ENCODE results near the gene ABHD18.
A peak's percentile ranks its signal among the peaks of the same experiment; 100 is the strongest.
"Not testable (repeated sequence)": the region's sequence is repeated elsewhere in the genome, so short reads cannot be mapped to it uniquely, and the experiment has no call there.

The ABHD18 gene

DNA sequence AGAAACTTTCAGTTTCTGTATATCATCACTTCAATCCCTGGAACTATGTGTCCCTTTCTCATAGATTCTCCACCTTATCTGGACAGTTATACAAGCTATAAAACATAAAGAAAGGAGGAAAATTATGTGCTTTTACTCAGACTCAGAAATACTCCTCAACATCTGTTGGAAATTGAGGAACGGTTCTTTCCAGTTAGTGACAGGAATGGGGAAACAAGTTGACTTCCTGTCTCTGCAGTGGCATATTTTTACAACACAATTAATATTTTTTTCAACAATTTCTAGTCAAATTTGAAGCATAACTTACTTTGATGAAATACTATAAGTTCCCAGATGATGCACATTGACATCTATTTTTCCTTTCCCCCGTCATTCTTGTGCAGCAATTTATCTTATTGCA lies 27.9 kb downstream of the ABHD18 start:
- no peak for DNase-seq (ENCODE audit: low read depth in 2 of 2)

DNA sequence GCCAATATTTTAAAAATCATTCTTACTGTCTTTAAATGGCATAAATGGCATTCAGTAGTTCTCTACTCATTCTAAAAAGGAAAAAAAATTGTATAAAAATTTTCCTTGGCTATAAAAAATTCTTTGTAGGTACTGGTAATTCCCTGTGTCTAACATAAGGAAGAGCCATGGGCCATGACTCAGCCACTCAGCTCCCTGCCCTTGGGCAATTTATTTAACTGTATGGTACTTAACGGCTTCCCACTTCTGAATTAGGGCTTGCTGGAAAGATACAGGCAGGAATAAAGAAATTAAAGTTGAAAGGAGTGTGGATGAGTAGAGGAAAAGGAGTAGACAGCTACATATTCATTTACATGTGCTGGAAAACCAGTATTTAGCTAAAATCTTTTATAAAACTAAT lies 30.6 kb downstream of the ABHD18 start:
- no peak for DNase-seq (ENCODE audit: low read depth in 2 of 2)

DNA sequence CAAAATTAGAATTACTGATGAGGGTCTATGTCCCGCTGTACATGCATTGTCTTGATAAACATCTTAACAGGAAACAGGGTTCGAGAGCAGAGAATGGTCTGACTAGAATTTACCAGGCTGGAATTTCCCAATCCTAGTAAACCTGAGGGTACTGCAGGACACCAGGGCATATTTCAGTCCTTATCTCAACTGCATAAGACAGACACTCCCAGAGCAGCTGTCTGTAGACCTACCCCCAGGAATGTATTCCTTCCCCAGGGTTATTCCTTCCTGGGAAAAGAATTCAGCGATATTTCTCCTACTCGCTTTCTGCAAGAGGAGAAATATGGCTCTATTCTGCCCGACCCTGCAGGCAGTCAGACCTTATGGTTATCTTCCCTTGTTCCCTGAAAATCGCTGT lies 31.3 kb downstream of the ABHD18 start:
- DNase-seq (ENCODE audit: low read depth in 2 of 2): not testable (repeated sequence)

DNA sequence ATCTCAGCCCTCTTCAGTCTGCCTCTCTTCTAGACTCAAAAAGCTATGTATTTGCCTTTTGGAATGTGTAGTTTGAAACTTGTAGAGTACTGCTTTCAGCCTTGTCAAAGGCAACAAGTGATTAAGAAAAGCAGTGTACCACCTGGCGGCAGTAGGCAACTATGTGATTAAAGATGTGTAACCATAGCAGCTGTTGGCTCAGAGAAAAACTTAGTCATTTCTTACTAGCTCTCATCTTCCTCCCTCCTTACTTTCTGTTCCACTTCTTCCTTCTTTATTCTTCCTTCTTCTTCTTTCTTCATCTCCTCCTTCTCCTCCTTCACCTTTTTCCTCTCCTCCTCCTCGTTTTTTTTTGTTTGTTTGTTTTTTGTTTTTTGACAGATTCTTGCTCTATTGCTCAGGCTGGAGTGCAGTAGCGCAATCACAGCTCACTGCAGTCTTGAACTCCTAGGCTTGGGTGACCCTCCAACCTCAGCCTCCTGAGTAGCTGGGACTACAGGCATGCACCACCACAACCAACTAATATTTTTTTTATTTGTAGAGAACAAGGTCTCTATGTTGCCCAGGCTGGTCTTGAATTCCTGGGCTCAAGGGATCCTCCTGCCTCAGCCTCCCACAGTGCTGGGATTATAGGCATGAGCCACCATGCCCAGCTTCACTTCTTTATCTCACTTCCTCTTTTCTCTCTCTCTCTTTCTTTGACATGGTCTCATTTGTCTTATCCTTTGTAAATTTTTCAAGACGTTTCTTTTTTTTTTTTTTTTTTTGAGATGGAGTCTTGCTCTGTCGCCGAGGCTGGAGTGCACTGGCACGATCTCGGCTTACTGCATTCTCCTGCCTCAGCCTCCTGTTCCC lies 32.6 kb downstream of the ABHD18 start:
- no peak for DNase-seq (ENCODE audit: low read depth in 2 of 2)

DNA sequence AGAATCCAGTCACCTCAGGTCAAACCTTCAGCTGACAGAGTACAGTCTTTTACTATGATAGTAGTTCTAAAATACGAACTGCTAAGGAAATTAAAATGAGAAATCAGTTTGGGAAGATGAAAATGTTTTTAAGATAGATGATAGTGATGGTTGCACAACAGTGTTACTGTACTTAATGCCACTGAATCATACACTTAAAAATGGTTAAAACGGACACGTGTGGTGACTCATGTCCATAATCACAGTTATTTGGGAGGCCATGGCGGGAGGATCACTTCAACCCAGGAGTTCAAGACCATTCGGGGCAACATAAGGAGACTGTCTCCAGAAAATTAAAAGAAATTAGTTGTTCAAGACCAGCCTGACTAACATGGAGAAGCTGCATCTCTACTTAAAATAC lies 41.4 kb downstream of the ABHD18 start:
- no peak for DNase-seq (ENCODE audit: low read depth in 2 of 2)

DNA sequence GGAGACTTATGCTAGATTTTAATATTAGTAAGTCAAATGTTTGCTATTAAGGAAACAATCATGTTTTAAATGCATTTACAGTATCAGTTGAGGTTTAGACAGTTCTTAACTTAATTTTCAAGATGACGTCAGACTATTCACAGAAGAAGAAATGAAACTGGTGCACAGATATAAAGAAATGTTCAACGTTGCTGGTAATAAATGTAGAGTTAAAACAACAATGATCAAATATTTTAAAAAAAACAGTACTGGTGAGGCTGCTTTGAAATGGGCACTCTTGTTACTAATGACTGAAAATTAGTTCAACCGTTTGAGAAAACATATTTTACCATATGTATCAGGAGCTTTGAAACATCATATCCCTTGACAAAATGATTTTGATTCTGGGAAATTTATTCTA lies 44.2 kb downstream of the ABHD18 start:
- DNase-seq (ENCODE audit: low read depth in 2 of 2): no peak

DNA sequence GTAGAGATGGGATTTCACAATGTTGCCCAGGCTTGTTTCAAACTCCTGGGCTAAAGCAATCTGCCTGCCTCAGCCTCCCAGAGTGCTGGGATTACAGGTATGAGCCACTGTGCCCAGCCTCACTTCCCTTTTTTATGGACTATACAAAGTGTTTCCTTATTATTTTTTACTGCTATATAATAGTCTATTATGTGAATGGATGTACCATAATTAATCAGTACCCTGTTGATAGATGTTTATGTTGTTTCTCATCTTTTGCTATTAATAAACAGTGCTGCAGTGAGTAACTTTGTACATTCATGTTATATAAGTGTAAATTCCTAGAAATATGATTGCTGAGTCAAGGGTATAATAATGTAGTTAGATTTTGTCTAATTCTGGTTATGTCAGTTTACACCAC lies 60.1 kb downstream of the ABHD18 start:
- no peak for DNase-seq (ENCODE audit: low read depth in 2 of 2)

DNA sequence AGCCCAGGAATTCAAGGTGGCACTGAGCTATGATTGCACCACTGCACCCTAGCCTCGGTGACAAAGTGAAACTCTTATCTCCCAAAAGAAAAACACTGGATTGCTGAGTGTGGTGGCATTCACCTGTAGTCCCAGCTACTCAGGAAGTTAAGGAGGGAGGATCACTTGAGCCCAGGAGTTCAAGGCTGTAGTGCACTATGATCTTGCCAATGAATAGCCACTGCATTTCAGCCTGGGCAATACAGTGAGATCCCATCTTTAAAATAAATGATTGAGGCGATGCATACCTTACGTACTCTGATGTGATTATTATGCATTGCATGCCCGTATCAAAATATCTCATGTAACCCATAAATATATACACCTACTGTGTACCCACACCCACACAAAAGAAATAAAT lies 64.7 kb downstream of the ABHD18 start:
- no peak for DNase-seq (ENCODE audit: low read depth in 2 of 2)

DNA sequence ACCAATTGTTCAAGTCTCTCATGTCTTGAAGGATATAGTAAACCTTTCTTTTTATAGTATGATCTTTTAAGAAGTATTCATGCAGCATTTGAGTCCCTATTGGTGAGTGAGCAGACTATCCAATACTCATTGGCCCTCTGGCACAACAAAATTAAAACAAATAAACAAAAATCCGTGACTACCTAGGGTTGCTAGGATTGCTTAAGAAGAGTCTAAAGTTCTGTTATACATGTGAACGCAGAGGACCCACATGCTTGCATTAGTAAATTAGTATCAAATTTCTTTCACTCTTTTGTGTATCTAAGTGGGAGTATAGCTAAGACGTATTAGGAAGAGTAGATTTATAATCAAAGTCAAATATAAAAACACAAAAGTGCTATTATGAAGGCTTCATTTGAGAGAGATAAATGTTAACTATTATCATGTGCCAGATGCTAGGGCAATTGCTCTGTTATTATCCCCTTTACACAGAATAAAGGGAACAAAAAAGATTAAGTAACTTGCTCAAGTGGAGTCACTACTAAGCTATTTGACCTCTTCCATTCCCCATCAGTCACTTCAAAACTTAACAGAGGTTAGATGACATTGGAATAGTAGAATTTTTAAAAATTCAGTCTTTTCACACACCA lies 66.7 kb downstream of the ABHD18 start:
- DNase-seq (ENCODE audit: low read depth in 2 of 2): no peak

DNA sequence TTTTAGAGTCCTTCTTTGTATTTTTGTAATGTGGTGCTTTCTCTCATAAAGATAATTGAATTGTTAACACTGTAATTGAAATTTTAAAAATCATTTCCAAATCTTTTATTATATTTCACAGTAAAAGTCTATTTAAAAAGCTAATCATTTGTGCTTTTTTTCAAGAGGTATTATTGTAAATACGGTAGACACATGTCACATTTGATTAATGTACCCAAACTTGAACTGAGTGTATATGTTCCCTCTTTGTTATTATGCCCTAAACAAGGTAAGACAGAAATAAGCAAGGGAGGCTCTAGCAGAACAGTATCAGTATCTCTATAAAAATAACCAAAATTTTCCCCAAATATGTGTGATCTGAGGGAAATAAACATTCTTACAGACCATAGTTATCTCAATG lies 74.4 kb downstream of the ABHD18 start:
- no peak for DNase-seq (ENCODE audit: low read depth in 2 of 2)

DNA sequence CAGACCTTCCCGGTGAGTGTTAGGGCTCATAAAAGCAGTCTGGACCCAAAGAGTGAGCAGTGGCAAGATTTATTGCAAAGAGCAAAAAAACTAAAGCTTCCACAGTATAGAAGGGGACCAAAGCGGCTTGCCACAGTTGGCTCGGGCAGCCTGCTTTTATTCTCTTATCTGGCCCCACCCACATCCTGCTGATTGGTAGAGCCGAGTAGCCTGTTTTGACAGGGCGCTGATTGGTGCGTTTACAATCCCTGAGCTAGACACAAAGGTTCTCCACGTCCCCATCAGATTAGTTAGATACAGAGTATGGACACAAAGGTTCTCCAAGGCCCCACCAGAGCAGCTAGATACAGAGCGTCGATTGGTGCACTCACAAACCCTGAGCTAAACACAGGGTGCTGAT lies 81.8 kb downstream of the ABHD18 start:
- DNase-seq (ENCODE audit: low read depth in 2 of 2): not testable (repeated sequence)

DNA sequence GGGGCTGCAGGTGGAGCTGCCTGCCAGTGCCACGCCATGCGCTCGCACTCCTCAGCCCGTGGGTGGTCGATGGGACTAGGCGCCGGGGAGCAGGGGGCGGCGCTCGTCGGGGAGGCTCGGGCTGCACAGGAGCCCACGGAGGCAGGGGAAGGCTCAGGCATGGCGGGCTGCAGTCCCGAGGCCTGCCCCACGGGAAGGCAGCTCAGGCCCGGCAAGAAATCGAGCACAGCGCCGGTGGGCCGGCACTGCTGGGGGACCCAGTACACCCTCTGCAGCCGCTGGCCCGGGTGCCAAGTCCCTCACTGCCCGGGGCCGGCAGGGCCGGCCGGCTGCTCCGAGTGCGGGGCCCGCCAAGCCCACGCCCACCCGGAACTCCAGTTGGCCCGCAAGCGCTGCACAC lies 82.3 kb downstream of the ABHD18 start:
- DNase-seq (ENCODE audit: low read depth in 2 of 2): not testable (repeated sequence)

DNA sequence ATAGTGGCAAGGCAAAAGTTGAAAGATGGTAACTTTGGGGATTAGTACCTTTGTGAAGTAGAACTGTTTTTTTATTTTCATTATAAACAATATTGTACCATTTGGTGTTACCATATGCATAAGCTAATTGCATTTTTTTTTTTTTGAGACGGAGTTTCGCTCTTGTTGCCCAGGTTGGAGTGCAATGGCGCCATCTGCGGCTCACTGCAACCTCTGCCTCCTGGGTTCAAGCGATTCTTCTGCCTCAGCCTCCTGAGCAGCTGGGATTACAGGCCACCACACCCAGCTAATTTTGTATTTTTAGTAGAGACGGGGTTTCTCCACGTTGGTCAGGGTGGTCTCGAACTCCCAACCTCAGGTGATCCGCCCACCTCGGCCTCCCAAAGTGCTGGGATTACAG lies 86.0 kb downstream of the ABHD18 start:
- DNase-seq (ENCODE audit: low read depth in 2 of 2): not testable (repeated sequence)

DNA sequence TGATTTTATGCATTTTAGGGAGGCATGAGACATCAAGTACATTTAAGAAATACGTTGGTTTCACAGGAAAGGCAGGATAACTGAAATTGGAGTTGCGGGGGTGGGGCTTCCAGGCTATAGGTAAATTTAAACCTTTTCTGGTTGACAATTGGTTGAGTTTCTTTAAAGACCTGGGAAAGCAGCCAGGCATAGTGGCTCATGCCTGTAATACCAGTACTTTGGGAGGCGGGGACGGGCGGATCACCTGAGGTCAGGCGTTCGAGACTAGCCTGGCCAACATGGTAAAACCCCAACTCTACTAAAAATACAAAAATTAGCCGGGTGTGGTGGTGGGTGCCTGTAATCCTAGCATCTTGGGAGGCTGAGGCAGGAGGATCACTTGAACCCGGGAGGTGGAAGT lies 89.7 kb downstream of the ABHD18 start:
- DNase-seq (ENCODE audit: low read depth in 2 of 2): not testable (repeated sequence)

DNA sequence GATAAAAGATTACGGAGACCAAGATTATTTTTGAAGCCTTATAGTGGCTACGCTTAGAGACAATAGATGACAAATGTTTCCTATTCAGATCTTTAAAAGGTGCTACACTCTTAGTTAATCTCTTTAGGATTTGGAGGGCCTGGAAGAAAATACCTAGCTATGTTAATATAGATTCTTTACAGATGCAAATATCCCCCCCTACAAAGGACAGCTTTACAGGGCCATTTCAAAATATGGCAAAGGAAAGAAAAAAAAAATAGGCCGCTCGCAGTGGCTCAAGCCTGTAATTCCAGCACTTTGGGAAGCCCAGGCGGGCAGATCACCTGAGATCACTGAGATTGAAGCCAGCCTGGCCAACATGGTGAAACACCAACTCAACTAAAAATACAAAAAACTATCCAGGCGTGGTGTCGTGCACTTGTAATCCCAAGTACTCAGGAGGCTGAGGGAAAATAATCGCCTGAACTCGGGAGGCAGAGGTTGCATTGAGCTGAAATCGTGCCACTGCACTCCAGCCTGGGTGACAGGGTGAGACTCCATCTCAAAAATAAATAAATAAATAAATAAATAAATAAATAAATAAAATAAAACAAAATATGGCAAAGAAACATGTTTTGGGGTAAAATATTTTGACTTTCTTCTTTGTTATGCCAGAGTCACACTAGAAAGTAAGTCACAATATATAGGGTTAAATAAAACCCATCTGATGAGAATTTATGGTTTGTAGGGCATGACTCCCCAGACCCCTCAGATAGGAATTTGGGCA lies 90.4 kb downstream of the ABHD18 start:
- DNase-seq (ENCODE audit: low read depth in 2 of 2): not testable (repeated sequence)

DNA sequence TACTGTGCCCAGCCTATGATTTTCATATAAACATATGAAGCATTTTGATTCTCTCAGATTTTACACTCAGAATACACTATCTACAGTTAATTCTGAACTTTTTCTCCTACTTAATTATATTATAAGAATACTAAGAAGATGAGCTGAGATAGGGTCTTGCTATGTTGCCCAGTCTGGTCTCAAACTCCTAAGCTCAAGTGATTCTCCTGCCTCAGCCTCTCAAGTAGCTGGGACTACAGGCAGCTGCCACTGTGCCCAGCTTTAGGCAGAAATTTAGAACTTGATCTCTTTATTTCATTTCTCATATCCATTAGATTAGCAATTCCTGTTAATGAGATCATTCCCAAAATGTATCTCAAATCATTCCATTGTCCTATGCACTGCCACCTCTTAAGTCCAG lies 91.2 kb downstream of the ABHD18 start:
- no peak for DNase-seq (ENCODE audit: low read depth in 2 of 2)

DNA sequence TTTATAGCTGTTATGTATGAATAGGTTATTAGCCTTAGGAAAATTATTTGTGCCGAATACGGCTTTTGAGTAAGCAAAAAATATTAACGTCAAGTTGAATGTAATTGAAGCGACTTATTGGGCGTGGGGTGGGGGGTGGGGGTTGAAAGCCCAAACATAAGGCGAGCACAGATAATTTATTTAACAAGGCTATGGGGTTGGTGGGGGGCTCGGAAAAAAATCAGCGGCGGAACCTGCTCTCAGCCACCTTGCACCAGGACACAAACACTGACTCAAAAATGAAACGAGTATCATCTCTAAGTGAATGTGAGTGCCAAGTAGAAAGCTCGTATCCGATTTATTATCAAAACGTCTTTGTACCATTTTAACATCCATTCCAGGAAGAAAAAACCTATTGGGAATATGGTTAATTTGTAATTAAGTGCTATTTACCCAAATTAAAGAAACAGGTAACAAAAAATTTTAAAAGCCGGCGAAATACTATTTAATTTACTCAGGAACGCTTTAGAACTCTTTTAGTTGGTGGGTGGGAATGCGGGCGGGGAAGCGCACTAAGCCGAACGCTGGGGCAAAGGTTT lies 95.0 kb downstream of the ABHD18 start:
- DNase-seq (ENCODE audit: low read depth in 2 of 2): no peak

DNA sequence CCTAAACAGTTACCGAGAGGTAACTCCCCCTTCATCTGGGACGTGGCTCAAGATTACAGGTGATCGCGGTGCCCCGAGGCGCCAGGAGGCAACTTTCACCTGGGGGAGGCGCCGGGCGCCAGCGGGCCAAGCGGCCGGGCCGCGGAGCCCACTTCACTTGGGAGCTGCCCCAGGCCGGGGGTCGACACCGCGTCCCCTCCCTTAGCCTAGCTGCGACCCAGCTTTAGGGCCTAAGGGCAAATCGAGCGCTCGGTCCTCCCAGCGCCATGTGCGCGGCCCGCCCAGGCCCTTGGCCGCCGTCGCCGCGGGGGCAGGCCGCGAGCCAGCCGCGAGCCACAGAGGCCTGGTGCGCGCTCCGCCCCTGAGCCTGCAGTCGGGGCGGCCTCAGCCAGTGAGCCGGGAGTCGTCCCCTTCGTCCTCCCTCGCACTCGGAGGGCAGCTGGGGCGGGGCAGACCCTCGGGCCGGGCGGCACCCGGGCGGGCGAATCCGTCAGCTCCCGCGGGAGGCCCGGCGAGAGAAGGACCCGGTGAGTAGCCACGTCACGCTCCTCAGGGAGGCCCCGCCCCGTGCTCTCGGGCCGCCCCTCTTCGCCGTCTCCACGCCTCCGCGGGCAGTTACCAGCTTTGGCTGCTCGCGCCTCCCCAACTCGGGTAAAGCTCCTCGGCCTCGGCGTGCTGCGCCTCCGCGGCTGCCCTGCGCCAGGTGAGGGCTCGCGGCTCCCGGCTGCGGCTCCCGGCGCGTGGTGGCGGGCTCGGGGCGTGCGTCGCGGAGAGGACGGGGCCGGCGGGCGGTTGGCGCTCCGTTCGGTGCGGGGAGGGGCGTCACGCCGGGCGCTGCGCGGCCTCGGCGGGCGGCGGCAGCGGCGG lies 95.7 kb downstream of the ABHD18 start, which contains the start of gene LARP1B:
Gene LARP1B, plus strand, starts transcription at position 614 of the 867 bp plus-strand sequence. CDS start 13,640 bp downstream, outside the sequence.
- DNase-seq (ENCODE audit: low read depth in 2 of 2): peak; percentile 85 to 90

DNA sequence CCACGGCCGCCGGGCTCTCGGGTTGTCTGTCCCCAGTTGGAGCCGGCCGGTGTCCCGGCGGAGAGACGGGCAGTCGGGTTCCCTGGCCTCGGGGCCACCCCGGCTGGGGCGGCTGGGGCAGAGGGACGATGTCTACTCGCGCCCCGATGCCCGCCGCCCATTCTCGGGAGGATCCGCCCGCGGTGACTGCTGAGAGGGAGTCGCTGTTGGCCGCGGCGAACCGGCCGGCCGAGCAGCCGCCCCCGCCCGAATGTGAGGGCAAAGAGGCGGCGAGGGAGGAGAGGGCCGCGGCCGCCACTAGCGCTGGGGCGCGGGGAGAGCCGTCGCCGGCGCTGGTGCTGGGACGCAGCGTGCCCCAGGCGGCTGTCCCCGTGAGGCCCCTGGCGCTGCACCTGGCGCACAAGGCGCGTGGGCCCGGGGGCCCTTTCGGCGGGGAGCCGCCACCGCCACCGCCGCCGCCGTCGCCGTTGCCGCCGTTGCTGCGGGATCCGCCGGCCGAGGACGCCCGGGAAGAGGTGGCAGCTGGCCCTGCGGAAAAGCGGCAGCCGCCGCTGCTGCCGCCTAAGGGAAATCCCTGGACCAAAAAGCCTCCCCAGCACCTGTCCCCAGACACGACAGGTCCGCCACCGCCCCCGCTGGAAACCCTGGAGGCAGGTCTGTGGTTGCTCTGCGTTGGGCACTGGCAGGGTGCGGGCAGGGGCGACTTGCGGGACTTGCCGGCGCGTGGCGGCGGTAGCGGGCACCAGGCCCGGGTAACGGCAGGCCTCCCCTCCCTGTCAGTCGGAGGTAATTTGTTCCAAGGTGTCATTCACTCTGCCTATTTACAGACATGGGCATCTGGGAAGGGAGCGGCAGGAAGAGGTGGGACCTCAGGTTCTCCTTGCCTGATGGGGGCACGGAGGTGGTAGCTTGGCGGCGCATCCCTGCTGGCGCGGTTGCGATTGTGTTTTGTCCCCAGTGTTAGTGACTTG lies 96.6 kb downstream of the ABHD18 start:
- peak; percentile 11 to 39 for DNase-seq (ENCODE audit: low read depth in 2 of 2)

DNA sequence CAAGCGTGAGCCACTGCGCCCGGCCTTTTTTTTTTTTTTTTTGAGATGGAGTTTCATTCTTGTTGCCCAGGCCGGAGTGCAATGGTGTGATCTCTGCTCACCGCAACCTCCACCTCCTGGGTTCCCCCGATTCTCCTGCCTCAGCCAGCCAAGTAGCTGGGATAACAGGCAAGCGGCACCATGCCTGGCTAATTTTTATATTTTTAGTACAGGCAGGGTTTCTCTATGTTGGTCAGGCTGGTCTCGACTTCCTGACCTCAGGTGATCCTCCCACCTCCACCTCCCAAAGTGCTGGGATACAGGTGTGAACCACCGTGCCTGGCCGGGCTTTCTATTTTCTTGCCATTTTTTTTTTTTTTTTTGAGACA lies 101.2 kb downstream of the ABHD18 start:
- DNase-seq (ENCODE audit: low read depth in 2 of 2): not testable (repeated sequence)

Data from stimulated activated CD8-positive, alpha-beta memory T cell treated with anti-CD3 and anti-CD28 coated beads, Interleukin-2, amount 100 ng/mL, for 1 hour (primary cell).